Measurements from ENCODE around the gene HSPB9. TPM values are rescaled to one million over a fixed set of nuclear protein-coding genes. Genes with fewer than 3 reads are reported as not detected.

The HSPB9 gene
- total and polyA plus RNA-seq, 2 experiments from 2014 or later: 0.34 TPM; not detected in 1

GRCh38 chr17:42167807-42168206 lies 45.2 kb downstream of the HSPB9 start:
- no peaks in the 10 kb centered on the region for H3K9me3 ChIP-seq (ENCODE audit: low read depth)
- no peaks in the 10 kb centered on the region for H3K4me1 ChIP-seq (ENCODE audit: insufficient read depth)
- WGBS, 2 experiments (ENCODE audit: low coverage in 1 of 2, low lambda C conversion rate in 2 of 2, missing lambda C conversion rate in 2 of 2): 83 to 86% methylated on average over 8 of the region's 8 CpGs
- no peaks in the 10 kb centered on the region for H3F3A ChIP-seq (ENCODE audit: insufficient read depth)
- no peaks in the 10 kb centered on the region for H4K20me1 ChIP-seq (ENCODE audit: insufficient read depth)
- H3K9ac ChIP-seq: no peak overlapping the region
- no peak overlapping the region for H3K27ac ChIP-seq
- no peaks in the 10 kb centered on the region for H3K36me3 ChIP-seq (ENCODE audit: low read depth)
- H3K27me3 ChIP-seq (replicated peaks; ENCODE audit: insufficient read depth): no peaks in the 10 kb centered on the region; the same call in 1 of the 2 replicates
- in situ Hi-C loops (cut with MboI): no loop called here
- no peak overlapping the region for H2AFZ ChIP-seq
- DNase-seq: no peak
- no peaks in the 10 kb centered on the region for H3K9me2 ChIP-seq (ENCODE audit: insufficient read depth)
- TF ChIP-seq EZH2 (IDR thresholded peaks at IDR 0.05; ENCODE audit: insufficient read depth, poor library complexity, severe bottlenecking): no peak
- no peak for TF ChIP-seq EZH2phosphoT487 (IDR thresholded peaks at IDR 0.05; ENCODE audit: insufficient read depth, low read depth)
- H3K79me2 ChIP-seq (ENCODE audit: insufficient read depth): no peaks in the 10 kb centered on the region
- H3K4me2 ChIP-seq (ENCODE audit: unreplicated experiment): no peak overlapping the region
- no peak overlapping the region for H3K4me3 ChIP-seq

DNA sequence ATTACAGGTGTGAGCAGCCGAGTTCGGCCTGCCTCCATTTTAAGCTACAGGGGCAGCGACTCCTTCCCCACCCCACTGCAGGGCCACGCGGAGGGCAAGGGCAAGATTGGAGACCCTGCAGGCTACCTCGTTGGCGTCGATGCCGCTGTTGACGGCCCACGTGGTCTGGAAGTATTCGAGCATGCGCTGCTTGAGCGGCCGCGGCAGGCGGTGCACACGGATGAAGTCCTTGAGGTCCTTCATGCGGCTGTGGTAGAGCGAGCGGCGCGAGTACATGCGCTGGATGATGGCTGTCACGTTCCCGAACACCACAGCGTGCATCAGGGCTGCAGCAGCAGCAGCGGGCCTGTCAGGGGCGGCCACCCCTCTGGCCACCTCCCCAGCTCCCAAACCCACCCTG lies 46.7 kb downstream of the HSPB9 start:
- in situ Hi-C loops (cut with MboI): no loop called here
- Histone ChIP-seq H4K20me1 (ENCODE audit: insufficient read depth) (no peaks in the 10 kb centered on the region), H3F3A (ENCODE audit: insufficient read depth) (no peaks in the 10 kb centered on the region), H3K4me3 (no peak overlapping the region), H3K36me3 (ENCODE audit: low read depth) (no peaks in the 10 kb centered on the region), H3K79me2 (ENCODE audit: insufficient read depth) (no peaks in the 10 kb centered on the region), H2AFZ (no peak overlapping the region), H3K27ac (no peak overlapping the region), H3K9me3 (ENCODE audit: low read depth) (no peaks in the 10 kb centered on the region), H3K9me2 (ENCODE audit: insufficient read depth) (no peaks in the 10 kb centered on the region), H3K4me1 (ENCODE audit: insufficient read depth) (no peaks in the 10 kb centered on the region), H3K4me2 (ENCODE audit: unreplicated experiment) (no peak overlapping the region), H3K27me3 (replicated peaks; ENCODE audit: insufficient read depth) (no peaks in the 10 kb centered on the region; the same call in 1 of the 2 replicates), H3K9ac (no peak overlapping the region)
- DNase-seq: no peak
- TF ChIP-seq EZH2 (IDR thresholded peaks at IDR 0.05; ENCODE audit: insufficient read depth, poor library complexity, severe bottlenecking) (no peak), EZH2phosphoT487 (IDR thresholded peaks at IDR 0.05; ENCODE audit: insufficient read depth, low read depth) (no peak)
- 84 to 87% methylated on average over 28 to 29 of the region's 29 CpGs for WGBS, 2 experiments (ENCODE audit: low coverage in 1 of 2, low lambda C conversion rate in 2 of 2, missing lambda C conversion rate in 2 of 2)

DNA sequence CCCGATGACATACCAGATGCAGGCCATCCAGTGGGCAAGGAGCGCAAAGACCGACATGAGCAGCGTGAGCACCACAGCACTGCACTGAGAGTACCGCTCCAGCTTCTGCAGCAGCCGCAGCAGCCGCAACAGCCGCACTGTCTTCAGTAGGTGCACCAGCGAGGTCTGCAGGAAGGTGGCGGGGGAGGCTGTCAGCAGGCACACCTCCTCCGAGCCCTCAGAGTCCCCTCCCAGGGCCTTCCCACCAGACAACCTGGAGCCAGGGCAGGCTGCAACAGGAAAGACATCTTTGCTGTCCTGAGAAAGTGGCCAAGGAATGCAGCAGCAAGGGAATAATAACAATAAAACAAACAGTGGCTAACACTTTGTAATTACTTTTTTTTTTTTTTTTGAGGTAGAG lies 49.2 kb downstream of the HSPB9 start:
- H3K4me3 ChIP-seq: no peak overlapping the region
- H3K4me2 ChIP-seq (ENCODE audit: unreplicated experiment): no peak overlapping the region
- H3K9me3 ChIP-seq (ENCODE audit: low read depth): no peaks in the 10 kb centered on the region
- H3F3A ChIP-seq (ENCODE audit: insufficient read depth): no peaks in the 10 kb centered on the region
- H3K27me3 ChIP-seq (replicated peaks; ENCODE audit: insufficient read depth): no peaks in the 10 kb centered on the region; the same call in 1 of the 2 replicates
- no peak overlapping the region for H2AFZ ChIP-seq
- H3K9me2 ChIP-seq (ENCODE audit: insufficient read depth): no peaks in the 10 kb centered on the region
- H3K4me1 ChIP-seq (ENCODE audit: insufficient read depth): no peaks in the 10 kb centered on the region
- no peak for DNase-seq
- no peaks in the 10 kb centered on the region for H3K36me3 ChIP-seq (ENCODE audit: low read depth)
- TF ChIP-seq EZH2 (IDR thresholded peaks at IDR 0.05; ENCODE audit: insufficient read depth, poor library complexity, severe bottlenecking) (no peak), EZH2phosphoT487 (IDR thresholded peaks at IDR 0.05; ENCODE audit: insufficient read depth, low read depth) (no peak)
- WGBS, 2 experiments (ENCODE audit: low coverage in 1 of 2, low lambda C conversion rate in 2 of 2, missing lambda C conversion rate in 2 of 2): 39 to 42% methylated on average over 11 of the region's 11 CpGs
- in situ Hi-C loops (cut with MboI): no loop called here
- no peaks in the 10 kb centered on the region for H4K20me1 ChIP-seq (ENCODE audit: insufficient read depth)
- no peaks in the 10 kb centered on the region for H3K79me2 ChIP-seq (ENCODE audit: insufficient read depth)
- H3K27ac ChIP-seq: no peak overlapping the region
- H3K9ac ChIP-seq: no peak overlapping the region

Other genes with a start within 250 kb of the HSPB9 start
- 139 and 144 TPM in 2 replicates for gene ACLY, start 203.9 kb upstream of the HSPB9 start, total RNA-seq (2014; rRNA removed; shearing (Covaris generic))
- gene ACLY, start 203.9 kb upstream of the HSPB9 start, polyA plus RNA-seq (2016; fragmentation: Nextera tagmentation; extraction: Ambion mirVana): 101 TPM in 2 replicates
- 0.25 and 0.54 TPM in 2 replicates for gene ODAD4, start 192.2 kb upstream of the HSPB9 start, total RNA-seq (2014; rRNA removed; shearing (Covaris generic))
- gene ODAD4, start 192.2 kb upstream of the HSPB9 start, polyA plus RNA-seq (2016; fragmentation: Nextera tagmentation; extraction: Ambion mirVana): 0.81 and 1.4 TPM in 2 replicates
- gene CNP, start 156.0 kb upstream of the HSPB9 start, total RNA-seq (2014; rRNA removed; shearing (Covaris generic)): 58.3 and 69.4 TPM in 2 replicates
- 103 and 107 TPM in 2 replicates for gene CNP, start 156.0 kb upstream of the HSPB9 start, polyA plus RNA-seq (2016; fragmentation: Nextera tagmentation; extraction: Ambion mirVana)
- 61.6 and 71.3 TPM in 2 replicates for gene DNAJC7, start 105.4 kb upstream of the HSPB9 start, total RNA-seq (2014; rRNA removed; shearing (Covaris generic))
- gene DNAJC7, start 105.4 kb upstream of the HSPB9 start, polyA plus RNA-seq (2016; fragmentation: Nextera tagmentation; extraction: Ambion mirVana): 69.3 and 73.5 TPM in 2 replicates
- gene NKIRAS2, start 102.7 kb upstream of the HSPB9 start, total RNA-seq (2014; rRNA removed; shearing (Covaris generic)): 70.8 and 71.2 TPM in 2 replicates
- gene NKIRAS2, start 102.7 kb upstream of the HSPB9 start, polyA plus RNA-seq (2016; fragmentation: Nextera tagmentation; extraction: Ambion mirVana): 66.5 and 67.5 TPM in 2 replicates
- gene C17orf113, start 72.2 kb upstream of the HSPB9 start, total RNA-seq (2014; rRNA removed; shearing (Covaris generic)): 0.13 TPM in 1 of 2 replicates, not detected in the other
- not detected in 2 replicates for gene C17orf113, start 72.2 kb upstream of the HSPB9 start, polyA plus RNA-seq (2016; fragmentation: Nextera tagmentation; extraction: Ambion mirVana)
- gene ZNF385C, start 24.3 kb upstream of the HSPB9 start, total RNA-seq (2014; rRNA removed; shearing (Covaris generic)): not detected in 2 replicates
- not detected in 2 replicates for gene ZNF385C, start 24.3 kb upstream of the HSPB9 start, polyA plus RNA-seq (2016; fragmentation: Nextera tagmentation; extraction: Ambion mirVana)
- gene DHX58, start 10.1 kb upstream of the HSPB9 start, total RNA-seq (2014; rRNA removed; shearing (Covaris generic)): 2.5 and 11.6 TPM in 2 replicates
- 1.6 and 2.0 TPM in 2 replicates for gene DHX58, start 10.1 kb upstream of the HSPB9 start, polyA plus RNA-seq (2016; fragmentation: Nextera tagmentation; extraction: Ambion mirVana)
- gene KAT2A, start 1.4 kb upstream of the HSPB9 start, total RNA-seq (2014; rRNA removed; shearing (Covaris generic)): 13.9 and 16.8 TPM in 2 replicates
- gene KAT2A, start 1.4 kb upstream of the HSPB9 start, polyA plus RNA-seq (2016; fragmentation: Nextera tagmentation; extraction: Ambion mirVana): 6.0 and 7.2 TPM in 2 replicates
- 97.5 and 128 TPM in 2 replicates for gene RAB5C, start 32.2 kb downstream of the HSPB9 start, total RNA-seq (2014; rRNA removed; shearing (Covaris generic))
- 123 and 124 TPM in 2 replicates for gene RAB5C, start 32.2 kb downstream of the HSPB9 start, polyA plus RNA-seq (2016; fragmentation: Nextera tagmentation; extraction: Ambion mirVana)
- not detected in 2 replicates for gene KCNH4, start 58.3 kb downstream of the HSPB9 start, total RNA-seq (2014; rRNA removed; shearing (Covaris generic))
- not detected in 2 replicates for gene KCNH4, start 58.3 kb downstream of the HSPB9 start, polyA plus RNA-seq (2016; fragmentation: Nextera tagmentation; extraction: Ambion mirVana)
- not detected in 2 replicates for gene HCRT, start 62.6 kb downstream of the HSPB9 start, total RNA-seq (2014; rRNA removed; shearing (Covaris generic))
- gene HCRT, start 62.6 kb downstream of the HSPB9 start, polyA plus RNA-seq (2016; fragmentation: Nextera tagmentation; extraction: Ambion mirVana): not detected in 2 replicates
- gene GHDC, start 71.7 kb downstream of the HSPB9 start, total RNA-seq (2014; rRNA removed; shearing (Covaris generic)): 25.0 and 27.6 TPM in 2 replicates
- 11.1 and 13.0 TPM in 2 replicates for gene GHDC, start 71.7 kb downstream of the HSPB9 start, polyA plus RNA-seq (2016; fragmentation: Nextera tagmentation; extraction: Ambion mirVana)
- gene STAT5B, start 153.6 kb downstream of the HSPB9 start, total RNA-seq (2014; rRNA removed; shearing (Covaris generic)): 21.8 and 23.5 TPM in 2 replicates
- gene STAT5B, start 153.6 kb downstream of the HSPB9 start, polyA plus RNA-seq (2016; fragmentation: Nextera tagmentation; extraction: Ambion mirVana): 11.9 and 13.8 TPM in 2 replicates
- gene STAT5A, start 165.7 kb downstream of the HSPB9 start, total RNA-seq (2014; rRNA removed; shearing (Covaris generic)): 21.2 and 26.3 TPM in 2 replicates
- 6.7 and 6.8 TPM in 2 replicates for gene STAT5A, start 165.7 kb downstream of the HSPB9 start, polyA plus RNA-seq (2016; fragmentation: Nextera tagmentation; extraction: Ambion mirVana)